Uterus (tissue), 2 donors: ENCODE measurements around the gene LETM1.

Experiments used
- POLR2A ChIP-seq, 2 donors: fragments of 450-650 bp; IDR thresholded peaks; one replicate each; pipeline ENCODE4 v1.6.1; 2016; ENCODE audit warnings: antibody characterized with exemption in 2 of 2, mild to moderate bottlenecking in 1 of 2, moderate library complexity in 1 of 2
- TF ChIP-seq, protein P1 (sequence below), 4 experiments: fragments of 200-600 bp in 2 of 4; fragments of 450-650 bp in 2 of 4; sonication (generic) in 2 of 4; IDR thresholded peaks; one replicate each; pipeline ENCODE4 v1.5.1; 2016 to 2019; ENCODE audit warnings: antibody characterized with exemption in 4 of 4, mild to moderate bottlenecking in 2 of 4, moderate library complexity in 1 of 4

DNA sequence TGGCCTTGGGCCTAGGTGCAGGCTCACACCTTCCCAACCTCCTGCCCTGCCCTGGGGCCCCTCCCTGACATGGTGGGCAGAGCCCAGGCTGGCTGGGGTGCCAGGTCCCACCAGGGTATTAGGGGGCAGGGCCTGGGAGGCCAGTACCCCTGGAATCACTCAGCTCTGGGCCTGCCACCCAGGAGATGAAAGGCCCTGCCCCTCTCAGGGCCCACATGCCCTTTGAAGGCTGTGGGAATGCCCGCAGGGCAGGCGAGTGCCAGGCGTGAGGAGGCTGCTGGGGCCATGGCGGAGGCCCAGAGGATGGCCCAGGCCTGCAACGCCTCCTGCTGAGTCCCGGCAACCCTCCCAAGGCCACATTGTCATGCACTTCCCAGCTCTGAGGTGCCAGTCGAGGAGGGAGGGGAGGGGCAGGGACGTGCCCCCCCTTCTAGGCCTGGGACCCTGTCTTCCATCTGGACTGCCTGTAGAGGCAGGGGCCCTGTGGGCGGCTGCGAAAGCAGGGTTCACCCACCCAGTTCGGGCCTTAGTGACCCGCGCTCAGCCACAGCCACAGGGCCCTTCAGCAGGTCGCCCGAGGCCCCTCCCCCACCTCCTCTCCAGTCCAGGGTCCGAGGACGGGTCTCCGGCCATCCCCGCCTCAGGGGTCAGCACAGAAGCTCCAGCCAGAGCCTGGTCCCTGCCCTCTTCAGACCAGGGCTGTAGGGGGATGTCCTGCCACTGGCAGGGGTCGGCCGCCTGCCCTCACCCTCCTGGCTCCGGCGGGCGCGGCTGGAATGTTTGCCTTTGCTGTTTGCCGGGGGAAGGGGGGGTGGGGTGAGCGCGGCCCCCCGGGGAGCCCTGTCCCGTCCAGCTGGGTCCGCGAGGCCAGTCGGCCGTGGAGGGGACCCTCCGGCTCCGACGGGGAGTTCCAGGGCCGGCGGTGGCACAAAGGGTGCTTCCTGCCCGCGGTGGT, 89.6 kb downstream of the LETM1 start:
- TF ChIP-seq POLR2A (IDR thresholded peaks at IDR 0.05) = no peak
- TF ChIP-seq, protein P1, sequence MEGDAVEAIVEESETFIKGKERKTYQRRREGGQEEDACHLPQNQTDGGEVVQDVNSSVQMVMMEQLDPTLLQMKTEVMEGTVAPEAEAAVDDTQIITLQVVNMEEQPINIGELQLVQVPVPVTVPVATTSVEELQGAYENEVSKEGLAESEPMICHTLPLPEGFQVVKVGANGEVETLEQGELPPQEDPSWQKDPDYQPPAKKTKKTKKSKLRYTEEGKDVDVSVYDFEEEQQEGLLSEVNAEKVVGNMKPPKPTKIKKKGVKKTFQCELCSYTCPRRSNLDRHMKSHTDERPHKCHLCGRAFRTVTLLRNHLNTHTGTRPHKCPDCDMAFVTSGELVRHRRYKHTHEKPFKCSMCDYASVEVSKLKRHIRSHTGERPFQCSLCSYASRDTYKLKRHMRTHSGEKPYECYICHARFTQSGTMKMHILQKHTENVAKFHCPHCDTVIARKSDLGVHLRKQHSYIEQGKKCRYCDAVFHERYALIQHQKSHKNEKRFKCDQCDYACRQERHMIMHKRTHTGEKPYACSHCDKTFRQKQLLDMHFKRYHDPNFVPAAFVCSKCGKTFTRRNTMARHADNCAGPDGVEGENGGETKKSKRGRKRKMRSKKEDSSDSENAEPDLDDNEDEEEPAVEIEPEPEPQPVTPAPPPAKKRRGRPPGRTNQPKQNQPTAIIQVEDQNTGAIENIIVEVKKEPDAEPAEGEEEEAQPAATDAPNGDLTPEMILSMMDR (IDR thresholded peaks at IDR 0.05) = no peak
